ENCODE results near the gene SLC35C1.

DNA sequence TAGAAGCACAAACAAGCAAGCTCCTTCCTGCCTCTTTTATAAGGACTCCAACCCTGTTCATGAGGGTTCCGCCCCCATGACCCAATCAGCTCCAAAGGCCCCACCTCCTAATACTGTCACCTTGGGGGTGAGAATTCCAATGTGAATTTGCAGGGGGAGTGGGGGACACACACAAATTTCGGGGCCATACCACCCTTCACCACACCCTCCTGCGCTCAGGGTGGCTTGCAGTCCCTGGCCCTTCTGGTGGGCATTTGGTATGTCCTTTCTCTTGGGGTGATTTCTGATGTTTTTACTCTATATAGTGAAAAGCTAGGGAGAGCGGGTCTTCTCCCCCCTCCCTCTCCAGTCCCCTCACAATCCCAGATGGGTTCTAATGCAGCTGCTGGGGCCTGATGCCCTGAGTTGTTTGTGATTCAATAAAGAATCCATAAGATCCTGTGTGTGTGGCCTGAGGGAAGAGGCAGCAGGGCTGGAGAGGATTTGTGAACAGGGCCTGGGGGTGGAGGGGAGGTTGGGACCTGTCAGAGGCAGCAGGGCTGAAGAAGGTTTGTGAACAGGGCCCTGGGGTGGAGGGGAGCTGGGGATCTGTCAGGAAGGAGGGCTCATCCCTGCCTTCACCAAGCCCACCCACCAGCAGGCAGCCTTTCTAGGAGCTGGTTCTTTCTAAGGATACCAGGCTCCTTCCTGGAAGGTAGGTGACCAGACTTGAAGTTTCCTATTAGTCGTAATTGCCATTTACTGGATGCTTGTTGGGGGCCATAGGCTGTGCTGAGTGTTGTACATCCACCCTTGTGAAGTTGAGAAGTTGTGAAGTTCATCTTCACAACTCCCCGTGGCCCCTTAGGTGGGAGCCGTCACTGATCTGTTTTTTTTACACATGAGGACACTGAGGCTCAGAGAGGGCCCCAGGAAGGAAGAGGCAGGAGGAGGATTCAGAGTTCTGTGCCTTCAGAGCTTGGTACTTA is 7.9 kb downstream of the SLC35C1 start:
- TF ChIP-seq EZH2 (IDR thresholded peaks at IDR 0.05; ENCODE audit: low read depth): no peak
- TF ChIP-seq, protein P1, sequence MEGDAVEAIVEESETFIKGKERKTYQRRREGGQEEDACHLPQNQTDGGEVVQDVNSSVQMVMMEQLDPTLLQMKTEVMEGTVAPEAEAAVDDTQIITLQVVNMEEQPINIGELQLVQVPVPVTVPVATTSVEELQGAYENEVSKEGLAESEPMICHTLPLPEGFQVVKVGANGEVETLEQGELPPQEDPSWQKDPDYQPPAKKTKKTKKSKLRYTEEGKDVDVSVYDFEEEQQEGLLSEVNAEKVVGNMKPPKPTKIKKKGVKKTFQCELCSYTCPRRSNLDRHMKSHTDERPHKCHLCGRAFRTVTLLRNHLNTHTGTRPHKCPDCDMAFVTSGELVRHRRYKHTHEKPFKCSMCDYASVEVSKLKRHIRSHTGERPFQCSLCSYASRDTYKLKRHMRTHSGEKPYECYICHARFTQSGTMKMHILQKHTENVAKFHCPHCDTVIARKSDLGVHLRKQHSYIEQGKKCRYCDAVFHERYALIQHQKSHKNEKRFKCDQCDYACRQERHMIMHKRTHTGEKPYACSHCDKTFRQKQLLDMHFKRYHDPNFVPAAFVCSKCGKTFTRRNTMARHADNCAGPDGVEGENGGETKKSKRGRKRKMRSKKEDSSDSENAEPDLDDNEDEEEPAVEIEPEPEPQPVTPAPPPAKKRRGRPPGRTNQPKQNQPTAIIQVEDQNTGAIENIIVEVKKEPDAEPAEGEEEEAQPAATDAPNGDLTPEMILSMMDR (conservative IDR thresholded peaks at IDR 0.05): no peak
